CD4-positive, alpha-beta memory T cell (primary cell): ENCODE data around the gene PEPD. TPM values are rescaled to one million over a fixed set of nuclear protein-coding genes. Genes with fewer than 3 reads are reported as not detected.

Experiments
- CTCF ChIA-PET: fragments of 350-600 bp; sonication (Branson Sonifier 250); formaldehyde crosslinking; loops from one replicate; lab custom pipeline; 2021; ENCODE audit warnings: inconsistent platforms; ENCODE audit not compliant: partially characterized antibody; lab: Charles Lee
- POLR2A ChIA-PET: fragments of 350-600 bp; sonication (Branson Sonifier 250); formaldehyde crosslinking; loops from one replicate; lab custom pipeline; 2021; ENCODE audit not compliant: partially characterized antibody; lab: Charles Lee
- DNase-seq, 5 donors: peaks; one replicate each; pipeline versions ENCODE4 v3.0.0 to v3.0.0-alpha.2; 2020 to 2022; ENCODE audit warnings: mixed read lengths in 1 of 5
- H3K27ac ChIP-seq: one replicate; pipeline ENCODE4 v1.7.0; 2013; ENCODE audit warnings: low read depth, low read length
- H3K27me3 ChIP-seq: 2 replicates; pipeline ENCODE4 v1.7.0; 2013; ENCODE audit warnings: mild to moderate bottlenecking, low read length, moderate library complexity; ENCODE audit not compliant: insufficient read depth
- H3K36me3 ChIP-seq: 2 replicates; pipeline ENCODE4 v1.7.0; 2013; ENCODE audit warnings: mild to moderate bottlenecking, low read length, moderate library complexity; ENCODE audit not compliant: insufficient read depth
- H3K4me1 ChIP-seq: 2 replicates; pipeline ENCODE4 v1.7.0; 2013; ENCODE audit warnings: mild to moderate bottlenecking, low read length, moderate library complexity; ENCODE audit not compliant: insufficient read depth
- H3K4me3 ChIP-seq, 2 donors: one replicate each; pipeline ENCODE4 v1.7.0; 2013; ENCODE audit warnings: low read length in 2 of 2, mild to moderate bottlenecking in 1 of 2
- H3K9me3 ChIP-seq, 2 donors: one replicate each; pipeline ENCODE4 v1.7.0; 2013; ENCODE audit warnings: low read length in 2 of 2, control low read depth in 1 of 2; ENCODE audit not compliant: control insufficient read depth in 1 of 2
- H3K27ac Mint-ChIP-seq, 7 donors: one replicate each; pipeline ENCODE4 v1.8.0; 2020 to 2021; ENCODE audit warnings: mixed read lengths in 7 of 7, mild to moderate bottlenecking in 6 of 7, inconsistent platforms in 3 of 7, moderate library complexity in 3 of 7
- H3K27me3 Mint-ChIP-seq, 2 donors: one replicate each; pipeline ENCODE4 v1.8.0; 2020 to 2021; ENCODE audit warnings: mixed read lengths in 2 of 2
- H3K36me3 Mint-ChIP-seq, 2 donors: one replicate each; pipeline ENCODE4 v1.8.0; 2020 to 2021; ENCODE audit warnings: mixed read lengths in 2 of 2, inconsistent platforms in 1 of 2, mild to moderate bottlenecking in 1 of 2
- H3K4me1 Mint-ChIP-seq, 4 donors: one replicate each; pipeline ENCODE4 v1.8.0; 2020 to 2021; ENCODE audit warnings: mixed read lengths in 4 of 4, mild to moderate bottlenecking in 1 of 4
- H3K4me3 Mint-ChIP-seq, 8 donors: one replicate each; pipeline ENCODE4 v1.8.0; 2020 to 2021; ENCODE audit warnings: mixed read lengths in 8 of 8, mild to moderate bottlenecking in 7 of 8, moderate library complexity in 6 of 8, inconsistent platforms in 3 of 8
- H3K9me3 Mint-ChIP-seq, 8 donors: one replicate each; pipeline ENCODE4 v1.8.0; 2020 to 2021; ENCODE audit warnings: mixed read lengths in 8 of 8, mild to moderate bottlenecking in 5 of 8, inconsistent platforms in 3 of 8, moderate library complexity in 1 of 8
- intact Hi-C: fragments of 100-400 bp; cut with micrococcal nuclease; formaldehyde crosslinking; loops from one replicate; pipeline ENCODE4 v1.15.1; 2023
- polyA plus RNA-seq, 2 donors: library from polyadenylated mRNA; unstranded; fragments of 300-500 nt; fragmentation: Illumina TruSeq; gene quantifications; one replicate each; pipeline ENCODE4 v1.2.3, GENCODE V29; 2021
- total RNA-seq, 2 experiments: library from RNA; stranded (reverse); gene quantifications; one replicate each; pipeline ENCODE4 v1.2.3, GENCODE V29; 2021

Gene PEPD
- total and polyA plus RNA-seq, 4 experiments from 2014 or later: 27.6 to 213 (median 77.8) TPM

DNA sequence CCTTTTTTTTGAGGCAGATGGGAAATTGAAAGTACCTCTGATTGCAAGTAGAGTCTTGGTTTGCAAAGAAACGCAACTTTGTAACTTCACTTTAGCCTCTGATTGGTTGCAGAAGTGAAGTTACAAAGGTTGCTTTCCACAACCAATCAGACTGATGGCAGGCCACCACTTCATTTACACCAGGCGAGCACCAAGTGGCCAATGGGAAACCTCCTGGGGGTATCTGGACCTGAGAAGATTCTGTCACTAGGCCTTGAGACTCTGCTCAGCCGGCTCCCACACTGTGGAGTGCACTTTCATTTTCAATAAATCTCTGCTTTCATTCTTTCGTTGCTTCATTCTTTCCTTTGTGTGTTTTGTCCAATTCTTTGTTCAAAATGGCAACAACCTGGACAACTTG, 19.1 kb downstream of the PEPD start:
- H3K9me3 Mint-ChIP-seq: no peaks in the 10 kb centered on the region
- no peaks in the 10 kb centered on the region for H3K27me3 ChIP-seq
- H3K4me3 ChIP-seq: no peak overlapping the region
- H3K27ac ChIP-seq: no peak overlapping the region
- no peaks in the 10 kb centered on the region for H3K4me1 ChIP-seq
- peak overlapping the region in 1 of 7 donors; percentile 52 for H3K27ac Mint-ChIP-seq
- no peaks in the 10 kb centered on the region for H3K9me3 ChIP-seq
- H3K36me3 Mint-ChIP-seq: peaks cover 17 to 19% of the 10 kb centered on the region in 2 donors
- intact Hi-C loops: no loop called here
- H3K36me3 ChIP-seq: peaks cover 6% of the 10 kb centered on the region
- peaks cover 0 to 14% (median 6%) of the 10 kb centered on the region in 4 donors for H3K4me1 Mint-ChIP-seq
- no peak overlapping the region for H3K4me3 Mint-ChIP-seq
- POLR2A ChIA-PET: no interaction called here
- CTCF ChIA-PET: no interaction called here
- DNase-seq: no peak
- H3K27me3 Mint-ChIP-seq: no peaks in the 10 kb centered on the region

DNA sequence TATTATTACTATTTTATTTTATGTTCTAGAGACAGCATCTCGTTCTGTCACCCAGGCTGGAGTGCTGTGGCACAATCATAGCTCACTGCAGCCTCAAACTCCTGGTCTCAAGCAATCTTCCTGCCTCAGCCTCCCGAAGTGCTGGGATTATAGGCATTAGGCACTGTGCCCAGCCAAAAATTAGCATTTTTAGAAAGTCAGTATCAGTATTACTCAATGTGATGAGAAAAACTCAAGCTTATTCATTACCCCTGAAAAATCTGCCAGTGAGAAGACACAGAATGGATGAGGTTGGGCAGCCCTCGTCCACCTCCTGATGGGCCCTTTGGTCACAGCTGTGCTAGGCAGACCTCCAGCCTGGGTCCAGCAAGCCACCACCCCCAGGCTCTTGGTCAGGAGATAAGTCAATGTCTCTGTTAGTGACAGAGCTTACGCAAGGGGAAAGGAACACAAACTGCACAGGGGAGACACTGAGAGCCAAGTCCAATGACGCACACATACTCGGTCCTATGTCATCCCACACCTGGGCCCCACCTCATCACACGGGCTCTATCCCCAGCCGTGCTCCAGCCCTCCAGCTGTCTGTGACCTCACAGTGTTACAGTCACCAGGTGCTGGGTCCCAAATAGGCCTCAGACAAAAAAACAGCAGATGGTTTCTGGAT, 19.8 kb downstream of the PEPD start:
- Mint-ChIP-seq H3K27me3 (no peaks in the 10 kb centered on the region), H3K4me3 (no peak overlapping the region), H3K27ac (peak overlapping the region in 1 of 7 donors; percentile 20), H3K9me3 (no peaks in the 10 kb centered on the region), H3K4me1 (peaks cover 0 to 14% (median 6%) of the 10 kb centered on the region in 4 donors), H3K36me3 (peaks cover 19 to 21% of the 10 kb centered on the region in 2 donors)
- no peak overlapping the region for H3K4me3 ChIP-seq
- H3K36me3 ChIP-seq: peaks cover 6% of the 10 kb centered on the region
- no peak for DNase-seq
- intact Hi-C loops: no loop called here
- H3K27me3 ChIP-seq: no peaks in the 10 kb centered on the region
- POLR2A ChIA-PET: no interaction called here
- CTCF ChIA-PET: no interaction called here
- H3K4me1 ChIP-seq: no peaks in the 10 kb centered on the region
- H3K27ac ChIP-seq: no peak overlapping the region
- H3K9me3 ChIP-seq: no peaks in the 10 kb centered on the region

- H3K4me3 ChIP-seq: no peak overlapping the region
- ChIA-PET CTCF (no interaction called here), POLR2A (no interaction called here)
- H3K36me3 Mint-ChIP-seq: peaks cover 19 to 26% of the 10 kb centered on the region in 2 donors
- no peaks in the 10 kb centered on the region for H3K27me3 ChIP-seq
- no peak overlapping the region for H3K27ac Mint-ChIP-seq
- H3K36me3 ChIP-seq: peaks cover 6% of the 10 kb centered on the region
- H3K9me3 ChIP-seq: no peaks in the 10 kb centered on the region
- intact Hi-C loops: no loop called here
- no peak overlapping the region for H3K27ac ChIP-seq
- no peak overlapping the region for H3K4me3 Mint-ChIP-seq
- no peak for DNase-seq
- H3K9me3 Mint-ChIP-seq: peaks cover 0 to 2% (median 0%) of the 10 kb centered on the region in 8 donors
- peaks cover 0 to 14% (median 3%) of the 10 kb centered on the region in 4 donors for H3K4me1 Mint-ChIP-seq
- no peaks in the 10 kb centered on the region for H3K27me3 Mint-ChIP-seq
- H3K4me1 ChIP-seq: no peaks in the 10 kb centered on the region
Measured at GRCh38 chr19:33500991-33501390, 20.6 kb downstream of the PEPD start.

DNA sequence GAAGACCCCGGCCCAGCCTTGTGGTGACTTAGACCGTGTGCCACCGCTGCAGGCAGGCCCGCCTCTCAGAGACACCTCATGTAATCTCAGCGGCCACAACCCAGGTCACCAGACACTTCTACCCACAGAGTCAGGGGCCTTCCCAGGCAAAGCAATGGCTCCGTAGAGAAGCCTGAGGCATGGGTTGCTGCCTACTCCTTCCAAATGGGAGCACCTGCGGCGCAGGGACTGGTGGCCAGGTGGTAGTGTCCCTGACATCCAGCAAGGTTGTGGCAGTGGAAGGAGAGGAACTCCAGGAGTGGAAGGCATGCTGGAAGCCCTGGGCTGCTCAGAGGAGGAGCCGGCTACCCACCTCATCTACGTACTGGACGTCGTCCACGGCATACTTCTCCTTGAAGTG, 21.0 kb downstream of the PEPD start:
- DNase-seq: no peak
- no peak overlapping the region for H3K27ac Mint-ChIP-seq
- H3K4me3 ChIP-seq: no peak overlapping the region
- H3K9me3 Mint-ChIP-seq: peaks cover 0 to 2% (median 0%) of the 10 kb centered on the region in 8 donors
- no peak overlapping the region for H3K4me3 Mint-ChIP-seq
- H3K4me1 ChIP-seq: no peaks in the 10 kb centered on the region
- H3K27ac ChIP-seq: no peak overlapping the region
- H3K4me1 Mint-ChIP-seq: peaks cover 0 to 14% (median 2%) of the 10 kb centered on the region in 4 donors
- POLR2A ChIA-PET: no interaction called here
- no peaks in the 10 kb centered on the region for H3K27me3 ChIP-seq
- intact Hi-C loops: no loop called here
- peaks cover 17 to 27% of the 10 kb centered on the region in 2 donors for H3K36me3 Mint-ChIP-seq
- no peaks in the 10 kb centered on the region for H3K9me3 ChIP-seq
- CTCF ChIA-PET: no interaction called here
- H3K27me3 Mint-ChIP-seq: no peaks in the 10 kb centered on the region
- peaks cover 6% of the 10 kb centered on the region for H3K36me3 ChIP-seq

- no peak overlapping the region for H3K4me3 ChIP-seq
- no peaks in the 10 kb centered on the region for H3K27me3 Mint-ChIP-seq
- peaks cover 6% of the 10 kb centered on the region for H3K36me3 ChIP-seq
- H3K27me3 ChIP-seq: no peaks in the 10 kb centered on the region
- no peak overlapping the region for H3K27ac Mint-ChIP-seq
- ChIA-PET POLR2A (no interaction called here), CTCF (no interaction called here)
- peaks cover 0 to 2% (median 0%) of the 10 kb centered on the region in 8 donors for H3K9me3 Mint-ChIP-seq
- H3K36me3 Mint-ChIP-seq: peaks cover 15 to 27% of the 10 kb centered on the region in 2 donors
- no peaks in the 10 kb centered on the region for H3K4me1 ChIP-seq
- H3K9me3 ChIP-seq: no peaks in the 10 kb centered on the region
- peaks cover 0 to 14% (median 2%) of the 10 kb centered on the region in 4 donors for H3K4me1 Mint-ChIP-seq
- H3K4me3 Mint-ChIP-seq: no peak overlapping the region
- DNase-seq: no peak
- H3K27ac ChIP-seq: no peak overlapping the region
- intact Hi-C loops: no loop called here
Measured at GRCh38 chr19:33499671-33500506, 21.7 kb downstream of the PEPD start.

DNA sequence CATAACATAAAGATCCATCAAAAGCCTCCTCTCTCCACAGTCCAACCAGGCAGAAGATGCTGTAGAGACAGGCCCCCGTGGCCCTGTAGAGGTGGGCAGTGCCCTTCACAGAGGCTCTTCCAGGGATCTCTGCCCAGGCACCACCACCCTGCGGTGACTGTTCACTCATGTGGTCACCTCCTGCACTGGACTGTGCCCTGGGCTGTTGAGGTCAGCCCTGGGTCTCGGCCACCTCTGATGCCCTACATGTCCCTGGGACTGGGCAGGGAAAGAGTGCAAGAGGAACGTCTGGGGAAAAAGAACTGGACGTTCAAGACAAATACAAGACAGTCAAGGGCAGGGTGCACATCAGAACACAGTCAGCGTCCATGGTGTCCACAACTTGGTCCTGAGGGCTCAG, 22.3 kb downstream of the PEPD start:
- Histone ChIP-seq H3K36me3 (peaks cover 6% of the 10 kb centered on the region), H3K27ac (no peak overlapping the region), H3K27me3 (no peaks in the 10 kb centered on the region), H3K4me3 (no peak overlapping the region), H3K4me1 (no peaks in the 10 kb centered on the region), H3K9me3 (no peaks in the 10 kb centered on the region)
- CTCF ChIA-PET: no interaction called here
- intact Hi-C loops: no loop called here
- H3K4me3 Mint-ChIP-seq: no peak overlapping the region
- H3K27ac Mint-ChIP-seq: no peak overlapping the region
- H3K36me3 Mint-ChIP-seq: peaks cover 20 to 28% of the 10 kb centered on the region in 2 donors
- H3K4me1 Mint-ChIP-seq: peaks cover 0 to 14% (median 2%) of the 10 kb centered on the region in 4 donors
- no peaks in the 10 kb centered on the region for H3K27me3 Mint-ChIP-seq
- POLR2A ChIA-PET: no interaction called here
- peaks cover 0 to 2% (median 0%) of the 10 kb centered on the region in 8 donors for H3K9me3 Mint-ChIP-seq
- no peak for DNase-seq

- DNase-seq: no peak
- Mint-ChIP-seq H3K4me1 (peaks cover 0 to 10% (median 2%) of the 10 kb centered on the region in 4 donors), H3K4me3 (no peak overlapping the region), H3K27me3 (no peaks in the 10 kb centered on the region), H3K9me3 (peaks cover 0 to 2% (median 0%) of the 10 kb centered on the region in 8 donors), H3K36me3 (peaks cover 20 to 29% of the 10 kb centered on the region in 2 donors), H3K27ac (no peak overlapping the region)
- Histone ChIP-seq H3K4me1 (no peaks in the 10 kb centered on the region), H3K27ac (no peak overlapping the region), H3K36me3 (peaks cover 6% of the 10 kb centered on the region), H3K27me3 (no peaks in the 10 kb centered on the region), H3K4me3 (no peak overlapping the region), H3K9me3 (no peaks in the 10 kb centered on the region)
- CTCF ChIA-PET: no interaction called here
- POLR2A ChIA-PET: no interaction called here
- intact Hi-C loops: no loop called here
Measured at GRCh38 chr19:33498391-33499000, 23.1 kb downstream of the PEPD start.
